Measurements from ENCODE around the gene BIN1.

BIN1 gene

GRCh38 chr2:127058954-127059252 is 48.1 kb downstream of the BIN1 start:
- in situ Hi-C loops (cut with MboI; ENCODE audit: low sequenced_read_pairs): no loop called here

GRCh38 chr2:127058246-127058953 is 48.6 kb downstream of the BIN1 start:
- in situ Hi-C loops (cut with MboI; ENCODE audit: low sequenced_read_pairs): no loop called here

- in situ Hi-C loops (cut with MboI; ENCODE audit: low sequenced_read_pairs): no loop called here
Measured at GRCh38 chr2:127057371-127058245, 49.3 kb downstream of the BIN1 start.

GRCh38 chr2:127056631-127057370 is 50.2 kb downstream of the BIN1 start:
- in situ Hi-C loops (cut with MboI; ENCODE audit: low sequenced_read_pairs): no loop called here

GRCh38 chr2:127056086-127056485 is 50.9 kb downstream of the BIN1 start:
- in situ Hi-C loops (cut with MboI; ENCODE audit: low sequenced_read_pairs): no loop called here

GRCh38 chr2:127055786-127056076 is 51.2 kb downstream of the BIN1 start:
- in situ Hi-C loops (cut with MboI; ENCODE audit: low sequenced_read_pairs): no loop called here

GRCh38 chr2:127054996-127055785 is 51.8 kb downstream of the BIN1 start:
- in situ Hi-C loops (cut with MboI; ENCODE audit: low sequenced_read_pairs): no loop called here

- in situ Hi-C loops (cut with MboI; ENCODE audit: low sequenced_read_pairs): no loop called here
Measured at GRCh38 chr2:127054604-127054930, 52.4 kb downstream of the BIN1 start.

GRCh38 chr2:127053731-127054603 is 53.0 kb downstream of the BIN1 start:
- in situ Hi-C loops (cut with MboI; ENCODE audit: low sequenced_read_pairs): no loop called here

- in situ Hi-C loops (cut with MboI; ENCODE audit: low sequenced_read_pairs): no loop called here
Measured at GRCh38 chr2:127052771-127053691, 53.9 kb downstream of the BIN1 start.

- in situ Hi-C loops (cut with MboI; ENCODE audit: low sequenced_read_pairs): no loop called here
Measured at GRCh38 chr2:127052057-127052770, 54.7 kb downstream of the BIN1 start.

GRCh38 chr2:127051116-127052056 is 55.6 kb downstream of the BIN1 start:
- in situ Hi-C loops (cut with MboI; ENCODE audit: low sequenced_read_pairs): no loop called here

- in situ Hi-C loops (cut with MboI; ENCODE audit: low sequenced_read_pairs): no loop called here
Measured at GRCh38 chr2:127050803-127051115, 56.2 kb downstream of the BIN1 start.

- in situ Hi-C loops (cut with MboI; ENCODE audit: low sequenced_read_pairs): no loop called here
Measured at GRCh38 chr2:127049927-127050802, 56.8 kb downstream of the BIN1 start.

GRCh38 chr2:127048969-127049897 is 57.7 kb downstream of the BIN1 start:
- in situ Hi-C loops (cut with MboI; ENCODE audit: low sequenced_read_pairs): no loop called here

GRCh38 chr2:127048618-127048935 is 58.4 kb downstream of the BIN1 start:
- in situ Hi-C loops (cut with MboI; ENCODE audit: low sequenced_read_pairs): no loop called here

Data from HL-60/S4 treated with retinoic acid at 250 ng/mL for 4 days and 3 days (cell line).